ENCODE data around the gene R3HDM2.

Gene R3HDM2

DNA sequence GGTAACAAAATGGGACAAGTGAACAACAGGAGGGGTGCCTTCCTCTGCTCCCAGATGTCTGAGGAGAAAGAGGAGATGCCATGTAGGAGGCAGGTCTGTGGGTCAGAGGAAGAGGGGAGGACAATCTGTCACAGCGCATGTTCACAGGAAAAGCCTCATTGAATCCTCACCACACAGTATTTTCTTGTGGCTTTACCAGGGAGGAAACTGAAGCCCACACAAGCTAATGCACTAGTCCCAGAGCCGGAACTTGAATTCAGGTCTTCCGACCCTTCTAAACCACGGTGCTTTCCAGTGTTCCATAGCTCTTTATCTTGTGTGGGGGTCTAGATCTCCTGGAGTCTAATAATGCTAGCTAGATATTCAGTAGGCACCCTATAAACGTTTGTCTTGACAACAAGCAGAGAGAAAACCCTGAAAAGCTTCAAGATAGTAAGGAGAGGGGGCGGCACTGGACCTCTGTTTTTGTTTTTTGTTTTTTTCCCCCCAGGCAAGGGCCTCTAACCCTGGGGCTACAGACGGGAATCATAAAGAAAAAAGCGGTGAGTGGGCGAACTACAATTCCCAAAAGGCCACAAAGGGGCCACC, 201.7 kb downstream of the R3HDM2 start:
- no peak for DNase-seq (ENCODE audit: low read depth)

DNA sequence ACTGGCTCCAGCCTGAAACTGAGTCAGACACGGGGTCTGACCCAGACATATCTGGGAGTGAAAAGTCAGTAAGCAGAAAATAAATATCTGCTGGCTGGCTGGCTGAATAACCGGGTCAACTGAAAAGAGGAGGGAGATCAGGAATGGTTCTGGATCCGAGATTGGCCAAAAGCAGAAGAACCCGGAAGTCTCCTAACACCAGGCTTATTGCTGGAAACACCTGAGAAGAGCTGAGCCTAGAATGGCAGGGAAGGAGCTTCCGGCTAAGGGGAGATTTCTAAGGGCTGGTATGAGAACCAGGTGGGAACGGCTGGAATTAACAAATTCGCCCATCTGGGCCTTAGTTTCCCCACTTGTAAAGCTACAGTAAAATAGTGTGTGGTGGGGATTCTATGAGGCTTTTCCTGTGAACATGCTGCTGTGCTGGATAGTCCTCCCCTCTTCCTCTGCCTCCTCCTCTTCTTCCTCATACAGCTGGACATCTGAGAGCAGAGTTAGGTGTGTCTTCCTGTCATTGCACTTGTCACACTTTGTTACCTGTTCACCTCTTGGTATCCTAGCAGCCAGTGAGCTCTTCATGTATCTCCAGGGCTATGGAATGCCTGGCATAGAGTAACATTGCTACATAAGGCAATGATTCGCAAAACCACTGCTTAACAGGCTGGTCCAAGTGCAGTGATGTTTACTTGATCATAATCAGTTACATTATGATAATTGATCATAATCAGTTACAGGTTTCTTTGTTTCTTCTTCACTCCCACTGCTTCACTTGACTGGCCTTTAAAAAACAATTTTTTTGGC, 203.3 kb downstream of the R3HDM2 start:
- no peak for DNase-seq (ENCODE audit: low read depth)

DNA sequence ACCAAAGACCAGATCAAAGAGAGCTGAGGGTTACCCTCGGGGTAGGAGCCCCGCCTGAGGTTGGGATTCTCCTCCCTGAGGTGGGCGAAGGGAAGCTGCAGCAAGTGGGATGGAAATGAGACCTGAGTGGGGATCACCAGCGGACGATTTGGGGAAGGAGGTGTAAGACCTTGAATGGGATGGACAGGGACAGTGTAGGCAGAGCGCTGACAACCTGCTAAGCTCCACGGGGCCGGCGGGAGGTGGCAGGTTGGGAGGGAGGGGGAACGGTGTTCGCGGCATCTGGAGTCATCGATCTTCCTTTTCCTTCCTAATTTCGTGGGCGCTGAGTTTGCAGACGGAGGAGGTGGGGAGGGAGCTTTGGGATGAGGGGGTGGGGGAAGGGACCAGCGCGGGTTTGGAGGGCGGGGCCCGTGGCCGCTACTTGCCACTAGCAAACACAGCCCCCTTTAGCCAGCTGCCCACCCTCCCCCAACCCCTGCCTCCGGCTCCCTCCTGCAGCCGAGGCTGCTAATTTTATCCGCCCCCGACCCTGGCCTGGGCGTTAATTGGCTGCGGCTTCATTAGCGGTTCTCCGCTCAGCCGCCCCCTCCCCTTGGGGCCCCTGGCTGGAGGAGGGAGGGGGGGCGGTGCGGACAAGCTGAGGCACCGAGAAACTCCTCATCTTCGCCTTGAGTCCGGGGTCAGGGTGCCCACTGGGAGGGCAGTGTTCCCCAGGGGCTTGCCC, 204.1 kb downstream of the R3HDM2 start:
- no peak for DNase-seq (ENCODE audit: low read depth)

DNA sequence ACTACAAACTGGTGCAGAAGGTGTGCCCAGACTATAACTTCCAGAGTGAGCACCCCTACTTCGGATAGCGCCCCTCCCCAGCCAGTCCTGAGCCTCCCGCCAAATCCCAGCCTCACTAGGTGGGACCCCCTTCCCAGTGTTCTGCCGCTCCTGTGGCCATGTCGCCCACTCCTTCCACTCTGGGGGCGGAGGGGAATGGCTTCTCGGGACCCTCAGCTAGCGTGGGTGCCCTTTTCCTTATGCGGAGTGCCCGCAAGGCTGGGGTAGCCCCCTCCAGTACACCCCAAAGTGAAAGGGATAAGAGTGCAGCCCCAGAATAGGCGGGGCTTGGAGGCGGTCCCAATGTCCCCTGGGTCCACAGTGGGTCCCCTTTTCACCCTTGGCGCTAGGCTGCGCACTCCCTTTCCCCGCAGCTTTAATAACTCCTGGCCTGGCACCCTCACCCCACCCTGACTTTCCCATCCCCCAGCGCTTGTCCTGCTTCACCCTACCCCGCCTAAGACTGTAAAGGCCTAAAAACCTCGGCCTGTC, 205.1 kb downstream of the R3HDM2 start:
- DNase-seq (ENCODE audit: low read depth): no peak

DNA sequence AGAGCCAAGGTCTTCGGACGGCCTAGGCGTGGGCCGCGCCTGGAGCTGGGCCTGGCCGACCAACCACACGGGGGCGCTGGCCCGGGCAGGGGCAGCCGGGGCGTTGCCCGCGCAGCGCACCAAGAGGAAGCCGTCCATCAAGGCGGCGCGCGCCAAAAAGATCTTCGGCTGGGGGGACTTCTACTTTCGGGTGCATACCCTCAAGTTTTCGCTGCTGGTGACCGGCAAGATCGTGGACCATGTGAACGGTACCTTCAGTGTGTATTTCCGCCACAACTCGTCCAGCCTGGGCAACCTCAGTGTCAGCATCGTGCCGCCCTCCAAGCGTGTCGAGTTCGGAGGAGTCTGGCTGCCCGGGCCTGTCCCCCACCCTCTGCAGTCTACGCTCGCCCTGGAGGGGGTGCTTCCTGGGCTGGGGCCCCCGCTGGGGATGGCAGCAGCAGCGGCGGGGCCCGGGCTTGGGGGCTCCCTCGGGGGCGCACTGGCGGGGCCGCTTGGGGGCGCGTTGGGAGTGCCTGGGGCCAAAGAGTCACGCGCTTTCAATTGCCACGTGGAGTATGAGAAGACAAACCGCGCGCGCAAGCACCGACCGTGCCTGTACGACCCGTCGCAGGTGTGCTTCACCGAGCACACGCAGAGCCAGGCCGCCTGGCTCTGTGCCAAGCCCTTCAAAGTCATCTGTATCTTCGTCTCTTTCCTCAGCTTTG, 205.7 kb downstream of the R3HDM2 start:
- DNase-seq (ENCODE audit: low read depth): no peak

DNA sequence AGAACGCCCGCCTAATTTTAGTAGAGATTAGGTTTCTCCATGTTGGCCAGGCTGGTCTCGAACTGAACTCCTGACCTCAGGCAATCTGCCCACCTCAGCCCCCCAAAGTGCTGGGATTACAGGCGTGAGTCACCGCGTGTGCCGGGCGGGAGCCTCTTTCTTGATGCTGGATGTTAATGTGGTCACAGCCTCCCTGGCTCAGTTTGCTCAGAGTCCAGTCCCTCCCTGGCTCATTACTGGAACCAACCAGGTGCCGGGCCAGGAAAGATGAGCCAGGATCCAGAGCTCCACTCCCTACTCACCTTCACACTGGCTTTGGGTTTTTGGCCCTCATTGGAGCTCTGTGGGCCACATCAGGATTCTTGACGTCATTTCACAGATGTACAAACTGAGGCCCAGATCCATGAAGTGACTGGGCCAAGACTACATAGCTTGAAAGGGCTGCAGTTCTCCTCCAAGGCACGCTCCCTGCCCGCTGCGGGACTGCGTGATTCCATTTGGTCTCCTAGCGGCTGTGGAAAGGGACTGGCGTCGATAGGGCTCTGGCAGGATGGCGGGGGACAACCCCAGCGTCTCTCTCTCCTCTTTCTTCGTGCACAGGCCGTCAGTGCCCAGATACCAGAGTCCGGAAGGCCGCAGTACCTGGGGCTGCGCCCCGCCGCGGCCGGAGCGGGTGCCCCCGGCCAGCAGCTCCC, 206.4 kb downstream of the R3HDM2 start:
- DNase-seq (ENCODE audit: low read depth): no peak

DNA sequence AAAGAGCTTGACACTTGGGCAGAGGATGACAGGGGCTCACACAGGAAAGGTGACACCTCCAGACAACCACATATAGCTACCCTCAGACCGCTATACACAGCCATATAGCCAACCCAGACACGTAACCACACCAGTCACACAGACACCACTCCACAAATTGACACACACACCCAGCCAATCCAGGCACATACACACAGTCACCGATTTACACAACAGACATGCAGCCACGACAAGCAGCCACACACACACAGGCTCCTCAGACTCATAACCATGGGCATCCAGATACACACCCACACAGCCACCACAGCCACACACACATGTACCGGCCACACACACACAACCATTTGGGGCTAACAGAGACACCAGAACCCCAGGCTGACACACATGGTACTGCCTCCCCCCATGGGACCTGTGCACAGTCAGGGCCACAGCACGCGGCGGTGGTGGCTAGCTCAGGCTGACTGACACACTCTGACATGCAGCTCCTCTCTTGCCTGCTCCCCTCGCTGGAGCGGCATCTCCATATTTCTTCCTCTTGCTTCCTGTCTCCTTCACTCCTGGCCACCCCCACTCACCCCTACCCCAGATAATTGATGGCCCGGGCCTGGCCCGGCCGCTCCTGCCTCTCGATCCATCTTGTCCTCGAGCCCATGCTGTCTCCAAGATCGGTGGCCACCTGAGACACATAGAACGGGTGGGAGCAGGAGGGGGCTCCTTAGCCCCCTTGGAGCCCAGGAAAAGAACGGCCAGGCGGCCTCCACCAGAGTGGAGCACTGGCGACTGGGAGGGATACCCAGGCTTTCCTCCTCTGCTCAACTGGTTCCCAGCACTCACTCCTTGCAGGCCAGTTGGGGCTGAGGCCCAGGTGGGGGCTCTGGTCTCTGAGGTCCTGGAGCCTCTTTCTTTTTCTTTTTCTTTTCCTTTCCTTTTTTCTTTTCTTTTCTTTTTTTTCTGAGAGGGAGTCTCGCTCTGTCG, 207.4 kb downstream of the R3HDM2 start:
- DNase-seq (ENCODE audit: low read depth): no peak

DNA sequence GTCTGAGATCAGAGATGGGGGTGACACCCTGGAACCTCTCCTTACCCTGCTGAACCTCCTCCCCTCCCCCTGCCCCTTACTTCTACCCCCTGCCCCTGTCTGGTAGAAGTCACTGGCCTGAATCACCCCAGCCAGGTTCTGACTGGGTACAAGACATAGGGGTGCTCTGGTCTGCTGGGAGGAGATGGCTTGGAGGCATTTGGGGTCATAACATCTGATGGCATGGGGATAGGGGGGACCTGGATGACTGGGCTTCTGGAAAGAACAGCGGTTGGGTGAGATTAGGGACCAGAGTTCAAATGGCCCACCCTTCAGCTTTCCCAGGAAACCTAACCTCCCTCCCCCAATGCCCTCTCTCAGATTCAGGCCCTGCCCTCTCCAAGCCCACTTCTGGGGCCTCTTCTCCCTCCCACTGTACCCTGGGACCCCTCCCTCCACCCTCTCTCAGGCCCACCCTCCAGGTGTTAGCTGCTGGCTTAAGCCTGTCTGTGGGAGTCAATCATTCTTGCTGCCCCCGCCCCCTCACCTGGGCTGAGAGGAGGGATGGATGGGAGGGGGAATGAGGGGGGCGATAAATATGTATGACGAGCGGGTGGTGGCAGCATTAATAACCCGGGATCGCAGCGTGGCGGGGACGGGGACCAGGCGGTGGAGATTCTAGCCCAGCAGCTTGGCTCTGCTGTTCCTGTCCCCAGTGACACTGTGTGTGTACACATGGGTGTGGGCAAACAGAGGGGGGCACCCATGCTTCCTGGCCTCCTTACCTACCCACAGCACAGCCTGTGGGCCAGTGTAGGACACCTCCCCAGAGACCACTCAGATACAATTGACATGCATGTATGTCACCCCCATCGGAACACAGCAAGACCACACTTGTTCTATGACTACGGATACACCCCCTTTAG, 208.3 kb downstream of the R3HDM2 start:
- no peak for DNase-seq (ENCODE audit: low read depth)

DNA sequence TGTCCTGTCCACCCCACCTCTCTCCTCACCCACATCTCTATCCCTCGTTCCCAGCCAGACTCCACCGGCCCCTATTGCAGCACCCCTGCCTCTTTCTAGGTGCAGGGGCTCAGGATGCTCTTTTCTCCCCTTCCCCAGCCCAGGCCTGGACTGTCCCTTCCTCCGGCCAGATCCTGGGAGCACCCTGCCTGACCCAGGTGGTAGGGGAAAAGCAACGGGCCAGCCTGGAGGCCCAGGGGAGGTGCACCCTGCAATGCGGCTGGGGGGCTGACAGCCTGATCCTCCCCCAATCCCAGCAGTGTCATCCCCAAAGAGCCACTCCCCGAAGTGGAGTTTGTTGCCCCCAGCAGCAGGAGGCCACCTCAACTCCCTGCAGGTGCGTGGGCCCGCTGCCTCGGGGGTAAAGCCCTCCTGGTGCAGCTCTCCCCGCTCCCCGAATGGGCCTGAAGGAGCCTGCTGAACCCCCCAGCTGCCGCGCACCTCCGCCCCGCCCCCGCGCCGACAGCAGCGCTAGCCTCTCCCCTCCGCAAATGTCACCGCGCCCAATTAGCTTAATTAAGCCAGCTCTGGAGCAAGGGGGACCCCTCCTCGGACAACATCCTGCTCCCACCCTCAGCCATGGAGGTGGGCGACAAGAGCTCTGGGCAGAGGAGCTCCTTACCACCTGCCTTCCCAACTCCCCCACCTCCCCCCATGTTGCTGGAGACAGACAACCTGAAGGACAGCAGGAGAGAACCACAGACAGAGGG, 209.5 kb downstream of the R3HDM2 start:
- DNase-seq (ENCODE audit: low read depth): no peak

DNA sequence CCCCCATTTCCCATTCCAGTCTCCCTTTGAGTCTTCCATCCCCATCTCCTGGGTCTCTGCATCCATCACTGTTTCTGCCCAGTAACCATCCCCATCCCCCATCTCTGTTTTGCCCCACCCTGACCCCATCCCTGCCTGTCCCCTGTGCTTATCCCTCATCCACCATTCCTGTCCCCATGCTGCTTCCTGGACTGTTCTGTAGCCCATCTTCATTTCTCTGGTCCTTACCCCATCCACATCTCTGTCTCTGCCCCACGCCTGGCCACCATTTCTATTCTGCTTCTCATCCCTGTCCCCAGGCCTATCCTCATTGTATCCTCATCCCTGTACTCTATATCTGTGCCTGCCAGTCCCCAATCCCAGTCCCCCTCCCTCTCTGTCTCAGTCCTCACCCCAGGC, 210.1 kb downstream of the R3HDM2 start:
- DNase-seq (ENCODE audit: low read depth): no peak

DNA sequence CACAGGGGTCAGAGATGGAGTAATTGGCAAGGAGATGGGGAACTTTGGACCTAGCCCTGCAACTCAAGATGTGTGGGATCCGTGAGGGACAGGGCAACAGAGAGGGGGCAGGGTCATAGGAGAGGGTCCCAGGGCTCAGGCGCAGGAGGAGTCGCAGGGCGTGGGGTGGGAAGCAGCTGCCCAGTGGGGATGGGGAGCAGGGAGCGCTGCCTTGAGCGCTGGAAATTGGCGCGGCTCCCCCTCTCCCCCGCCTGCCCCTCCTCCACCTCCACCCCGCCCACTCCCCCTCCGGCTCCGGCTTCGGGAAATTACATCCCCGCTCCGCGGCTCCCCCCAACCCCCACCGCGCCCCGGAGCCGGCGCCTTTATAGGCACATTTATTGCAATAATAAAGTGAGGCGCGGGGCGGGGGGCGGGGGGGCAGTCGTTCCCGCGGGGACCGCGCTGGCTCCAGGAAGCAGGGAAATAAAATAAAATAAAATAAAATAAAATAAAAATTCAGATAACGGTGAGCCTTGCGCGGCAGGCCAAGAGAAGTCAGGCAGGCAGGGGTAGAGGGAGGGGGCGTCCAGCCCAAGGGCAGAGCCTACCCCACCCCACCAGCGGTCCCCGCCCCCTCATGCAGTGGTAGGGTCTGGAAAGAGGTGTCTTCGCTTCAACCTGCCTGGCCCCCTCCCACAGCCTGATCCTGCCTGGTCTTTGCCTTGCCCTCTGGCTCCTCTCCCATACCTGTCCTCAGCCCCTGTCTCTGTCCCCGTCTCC, 210.7 kb downstream of the R3HDM2 start:
- DNase-seq (ENCODE audit: low read depth): no peak

DNA sequence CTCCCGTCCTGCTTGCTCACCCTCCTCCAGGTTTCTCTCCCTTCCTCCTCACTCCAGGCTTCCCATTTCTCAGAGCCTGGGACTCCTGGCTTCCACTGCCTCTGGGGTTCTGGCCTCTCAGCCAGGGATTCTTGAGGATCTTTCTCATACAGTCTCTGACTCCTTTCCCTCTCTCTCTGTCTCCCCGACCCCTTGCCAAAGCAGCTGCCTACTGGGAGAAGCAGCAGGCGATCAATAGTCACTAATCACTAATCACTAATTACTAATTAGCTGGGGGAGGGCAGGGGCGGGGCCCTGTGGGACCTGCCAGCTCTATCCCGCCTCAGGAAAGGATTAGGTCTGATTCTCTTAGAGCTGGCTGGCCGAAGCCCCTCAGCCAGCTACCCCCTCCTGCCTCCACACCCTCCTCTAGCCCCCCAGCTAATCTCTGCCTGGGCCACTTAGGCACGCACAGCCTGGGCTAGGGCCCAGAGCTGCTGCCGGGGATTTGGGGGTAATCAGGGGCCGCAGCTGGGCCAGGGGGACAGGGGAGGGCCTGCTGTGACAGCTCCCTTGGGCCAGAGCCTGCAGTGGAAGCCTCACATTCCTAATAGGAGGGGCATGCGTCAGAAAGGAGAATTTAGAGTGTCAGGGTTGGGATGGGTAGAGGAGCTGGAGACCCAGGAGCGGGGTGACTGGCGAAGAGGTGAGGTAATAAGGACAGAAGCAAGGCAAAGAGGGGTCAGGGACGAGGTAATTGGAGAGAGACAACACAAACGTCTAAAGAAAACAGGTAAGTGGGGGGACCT, 211.4 kb downstream of the R3HDM2 start:
- DNase-seq (ENCODE audit: low read depth): no peak

DNA sequence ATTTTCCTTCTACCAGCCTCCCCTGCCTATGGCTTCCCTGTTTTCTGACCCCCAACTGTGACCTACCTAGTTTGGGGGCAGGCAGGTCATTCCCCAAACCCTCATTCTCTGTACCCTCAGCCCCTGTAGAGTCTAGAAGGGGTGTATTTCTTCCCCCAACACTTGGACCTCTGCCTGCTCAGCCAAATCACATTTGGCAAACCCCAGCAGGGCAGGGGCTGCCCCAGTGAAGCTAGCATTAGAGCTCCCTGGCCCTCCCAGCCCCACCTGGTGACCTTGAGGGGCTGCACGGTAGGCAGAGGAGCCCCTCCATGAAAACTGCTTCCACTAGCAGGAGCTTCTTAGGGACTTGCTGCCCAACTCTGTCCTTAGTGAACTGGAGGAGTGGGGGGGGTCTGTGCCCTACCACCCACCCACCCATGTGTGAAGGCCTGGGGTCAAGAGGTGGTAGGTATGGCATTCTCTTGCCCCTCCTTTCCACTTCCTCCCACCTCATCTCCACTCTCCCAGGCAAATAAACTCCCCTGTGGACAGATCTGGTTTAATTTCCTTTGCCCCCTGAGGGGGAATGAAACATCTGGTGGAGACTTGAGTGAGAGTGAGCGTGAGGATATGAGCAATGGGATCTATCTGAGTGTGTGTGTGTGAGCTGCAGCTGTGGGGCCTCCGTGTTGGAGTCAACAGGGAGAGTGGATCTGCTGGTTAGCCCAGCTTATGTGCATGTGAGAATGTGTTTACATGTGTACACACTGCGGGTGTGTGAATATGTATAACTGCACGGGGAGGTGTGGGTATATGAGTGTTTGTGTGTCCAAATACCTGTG, 212.6 kb downstream of the R3HDM2 start:
- no peak for DNase-seq (ENCODE audit: low read depth)

DNA sequence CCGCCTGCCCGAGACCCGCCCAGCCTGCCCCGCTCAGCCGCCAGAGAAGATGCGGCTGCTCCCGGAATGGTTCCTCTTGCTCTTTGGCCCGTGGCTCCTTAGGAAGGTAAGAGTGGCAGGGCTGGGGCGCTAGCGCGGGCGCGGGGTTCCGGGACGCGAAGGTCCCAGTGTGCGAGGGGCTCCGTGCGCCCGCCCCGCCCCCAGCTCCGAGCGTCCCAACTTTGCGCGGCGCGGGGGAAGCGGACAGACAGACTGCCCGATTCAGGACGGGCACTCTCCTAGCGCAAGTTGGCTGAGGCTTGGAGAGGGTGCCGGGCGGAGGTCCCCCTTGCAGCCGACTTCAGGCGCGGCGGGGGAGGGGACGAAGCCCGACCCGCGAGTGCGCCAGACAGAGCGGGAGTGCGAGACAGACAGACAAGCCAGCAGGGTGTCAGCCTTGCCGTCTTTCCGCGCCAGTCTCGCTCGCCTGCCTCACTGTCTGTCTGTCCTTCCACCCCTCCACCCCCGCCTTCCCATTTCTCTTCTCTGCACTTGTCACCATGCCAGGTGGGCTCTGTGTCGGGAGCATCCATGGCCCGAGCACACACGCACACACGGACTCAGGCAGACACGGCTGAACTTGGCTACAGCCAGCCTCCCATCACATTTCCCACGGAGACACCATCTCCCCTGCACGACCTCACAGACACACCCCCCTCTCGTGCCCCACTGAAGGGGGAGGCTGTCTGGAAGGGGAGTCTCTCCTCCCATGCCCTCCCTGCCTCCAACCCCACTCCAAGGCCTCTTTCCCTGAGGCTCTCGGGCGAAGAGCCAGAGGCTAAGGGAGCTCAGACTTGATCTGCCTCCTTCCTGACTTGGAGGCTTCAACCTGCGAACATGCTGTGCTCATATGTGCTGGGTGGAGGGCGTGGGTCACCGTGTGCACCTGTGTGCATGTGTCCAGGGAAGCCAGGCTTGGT, 213.6 kb downstream of the R3HDM2 start:
- no peak for DNase-seq (ENCODE audit: low read depth)
